Measurements from ENCODE around the gene ZNF629.

Gene ZNF629

DNA sequence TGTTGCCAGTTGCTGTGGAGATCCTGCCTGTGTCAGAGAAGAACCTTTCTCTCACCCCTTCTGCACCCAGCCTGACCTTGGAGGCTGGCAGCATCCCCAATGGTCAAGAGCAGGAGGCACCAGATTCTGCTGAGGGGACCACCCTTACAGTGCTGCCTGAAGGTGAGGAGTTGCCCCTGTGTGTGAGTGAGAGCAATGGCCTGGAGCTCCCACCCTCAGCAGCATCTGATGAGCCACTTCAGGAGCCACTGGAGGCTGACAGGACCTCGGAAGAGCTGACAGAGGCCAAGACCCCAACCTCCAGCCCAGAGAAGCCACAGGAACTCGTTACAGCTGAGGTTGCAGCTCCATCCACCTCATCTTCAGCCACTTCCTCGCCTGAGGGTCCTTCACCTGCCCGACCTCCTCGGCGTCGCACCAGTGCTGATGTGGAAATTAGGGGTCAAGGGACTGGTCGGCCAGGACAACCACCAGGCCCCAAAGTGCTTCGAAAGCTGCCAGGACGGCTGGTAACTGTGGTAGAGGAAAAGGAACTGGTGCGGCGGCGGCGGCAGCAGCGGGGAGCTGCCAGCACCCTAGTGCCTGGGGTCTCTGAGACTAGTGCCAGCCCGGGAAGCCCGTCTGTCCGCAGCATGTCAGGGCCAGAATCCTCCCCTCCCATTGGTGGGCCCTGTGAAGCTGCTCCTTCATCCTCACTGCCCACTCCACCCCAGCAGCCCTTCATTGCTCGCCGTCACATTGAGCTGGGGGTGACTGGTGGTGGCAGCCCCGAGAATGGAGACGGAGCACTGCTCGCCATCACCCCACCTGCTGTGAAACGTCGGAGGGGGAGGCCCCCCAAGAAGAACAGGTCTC lies 49.0 kb downstream of the ZNF629 start:
- DNase-seq (ENCODE audit: low read depth), result no peak
- H3K4me3 ChIP-seq (ENCODE audit: low read depth, low read length), result no peak overlapping the region
- TF ChIP-seq, protein P1, sequence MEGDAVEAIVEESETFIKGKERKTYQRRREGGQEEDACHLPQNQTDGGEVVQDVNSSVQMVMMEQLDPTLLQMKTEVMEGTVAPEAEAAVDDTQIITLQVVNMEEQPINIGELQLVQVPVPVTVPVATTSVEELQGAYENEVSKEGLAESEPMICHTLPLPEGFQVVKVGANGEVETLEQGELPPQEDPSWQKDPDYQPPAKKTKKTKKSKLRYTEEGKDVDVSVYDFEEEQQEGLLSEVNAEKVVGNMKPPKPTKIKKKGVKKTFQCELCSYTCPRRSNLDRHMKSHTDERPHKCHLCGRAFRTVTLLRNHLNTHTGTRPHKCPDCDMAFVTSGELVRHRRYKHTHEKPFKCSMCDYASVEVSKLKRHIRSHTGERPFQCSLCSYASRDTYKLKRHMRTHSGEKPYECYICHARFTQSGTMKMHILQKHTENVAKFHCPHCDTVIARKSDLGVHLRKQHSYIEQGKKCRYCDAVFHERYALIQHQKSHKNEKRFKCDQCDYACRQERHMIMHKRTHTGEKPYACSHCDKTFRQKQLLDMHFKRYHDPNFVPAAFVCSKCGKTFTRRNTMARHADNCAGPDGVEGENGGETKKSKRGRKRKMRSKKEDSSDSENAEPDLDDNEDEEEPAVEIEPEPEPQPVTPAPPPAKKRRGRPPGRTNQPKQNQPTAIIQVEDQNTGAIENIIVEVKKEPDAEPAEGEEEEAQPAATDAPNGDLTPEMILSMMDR (conservative IDR thresholded peaks at IDR 0.05; ENCODE audit: low read depth, low read length), result no peak

DNA sequence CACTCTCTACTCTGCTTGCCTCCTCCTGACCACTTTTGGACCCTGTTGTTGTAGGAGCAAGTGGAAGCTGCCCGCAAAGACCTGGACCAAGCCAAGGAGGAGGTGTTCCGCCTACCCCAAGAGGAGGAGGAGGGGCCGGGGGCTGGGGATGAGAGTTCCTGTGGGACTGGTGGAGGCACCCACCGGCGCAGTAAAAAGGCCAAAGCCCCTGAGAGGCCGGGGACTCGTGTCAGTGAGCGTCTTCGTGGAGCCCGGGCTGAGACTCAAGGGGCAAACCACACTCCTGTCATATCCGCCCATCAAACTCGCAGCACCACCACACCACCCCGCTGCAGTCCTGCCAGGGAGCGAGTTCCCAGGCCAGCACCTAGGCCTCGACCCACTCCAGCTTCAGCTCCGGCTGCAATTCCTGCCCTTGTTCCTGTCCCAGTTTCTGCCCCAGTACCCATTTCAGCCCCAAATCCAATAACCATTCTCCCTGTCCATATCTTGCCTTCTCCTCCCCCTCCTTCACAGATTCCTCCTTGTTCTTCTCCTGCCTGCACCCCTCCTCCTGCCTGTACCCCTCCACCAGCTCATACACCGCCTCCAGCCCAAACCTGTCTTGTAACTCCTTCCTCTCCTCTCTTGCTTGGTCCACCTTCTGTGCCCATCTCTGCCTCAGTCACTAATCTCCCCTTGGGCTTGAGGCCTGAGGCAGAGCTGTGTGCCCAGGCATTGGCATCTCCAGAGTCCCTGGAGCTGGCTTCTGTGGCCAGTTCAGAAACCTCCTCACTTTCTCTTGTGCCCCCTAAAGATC lies 49.8 kb downstream of the ZNF629 start:
- H3K4me3 ChIP-seq (ENCODE audit: low read depth, low read length), result no peak overlapping the region
- TF ChIP-seq, protein P1 (conservative IDR thresholded peaks at IDR 0.05; ENCODE audit: low read depth, low read length), result no peak
- no peak for DNase-seq (ENCODE audit: low read depth)

DNA sequence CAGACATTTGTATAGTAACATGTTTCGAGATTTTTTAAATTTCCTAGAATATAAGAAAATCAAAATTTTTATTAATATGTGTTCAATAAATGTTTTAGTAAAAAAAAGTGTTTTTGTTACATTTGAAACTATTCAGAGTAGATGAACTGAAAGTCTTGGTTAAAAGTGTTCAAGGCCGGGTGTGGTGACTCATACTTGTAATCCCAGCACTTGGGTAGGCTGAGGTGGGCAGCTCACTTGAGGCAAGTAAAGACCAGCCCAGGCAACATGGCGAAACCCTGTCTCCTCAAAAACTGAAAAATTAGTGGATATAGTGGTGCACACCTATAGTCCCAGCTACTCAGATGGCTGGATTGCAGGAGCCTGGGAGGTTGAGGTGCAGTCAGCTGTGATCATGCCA lies 55.6 kb downstream of the ZNF629 start:
- no peak overlapping the region for H3K4me3 ChIP-seq (ENCODE audit: low read depth, low read length)
- peak; percentile 42 for DNase-seq (ENCODE audit: low read depth)
- TF ChIP-seq, protein P1 (conservative IDR thresholded peaks at IDR 0.05; ENCODE audit: low read depth, low read length), result no peak

DNA sequence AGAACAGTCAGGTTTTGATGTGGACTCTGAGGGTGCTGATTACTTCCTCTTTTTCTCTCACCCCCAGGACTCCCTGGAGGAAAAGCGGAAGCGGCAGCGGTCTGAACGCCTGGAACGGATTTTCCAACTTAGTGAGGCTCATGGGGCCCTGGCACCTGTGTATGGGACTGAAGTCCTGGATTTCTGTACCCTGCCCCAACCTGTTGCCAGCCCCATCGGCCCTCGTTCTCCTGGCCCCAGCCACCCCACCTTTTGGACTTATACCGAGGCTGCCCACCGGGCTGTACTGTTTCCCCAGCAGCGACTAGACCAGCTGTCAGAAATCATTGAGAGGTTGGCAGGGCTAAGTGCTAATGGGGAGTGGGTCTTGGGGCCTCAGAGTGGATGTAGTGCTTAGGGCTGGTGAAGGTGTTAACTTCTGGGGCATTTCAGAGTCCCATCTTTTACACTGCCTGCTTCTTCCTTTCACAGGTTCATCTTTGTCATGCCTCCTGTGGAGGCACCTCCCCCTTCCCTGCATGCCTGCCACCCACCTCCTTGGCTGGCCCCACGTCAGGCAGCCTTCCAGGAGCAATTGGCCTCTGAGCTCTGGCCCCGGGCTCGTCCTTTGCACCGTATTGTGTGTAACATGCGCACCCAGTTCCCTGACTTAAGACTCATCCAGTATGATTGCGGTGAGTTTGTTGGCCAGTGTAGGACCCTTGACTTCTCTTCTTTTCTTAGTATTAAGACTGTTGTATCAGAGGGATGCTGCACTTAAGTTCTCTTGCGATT lies 57.9 kb downstream of the ZNF629 start:
- no peak overlapping the region for H3K4me3 ChIP-seq (ENCODE audit: low read depth, low read length)
- TF ChIP-seq, protein P1 (conservative IDR thresholded peaks at IDR 0.05; ENCODE audit: low read depth, low read length), result no peak
- no peak for DNase-seq (ENCODE audit: low read depth)

Data from choroid plexus epithelial cell (primary cell).